ENCODE results near the gene CYTIP. TPM values are rescaled to one million over a fixed set of nuclear protein-coding genes. Genes with fewer than 3 reads are reported as not detected.

The CYTIP gene
- total and polyA plus RNA-seq, 2 of the 13 experiments (the other 11 are each of a cell fraction or from before 2014, with no cell fraction given) = not detected

DNA sequence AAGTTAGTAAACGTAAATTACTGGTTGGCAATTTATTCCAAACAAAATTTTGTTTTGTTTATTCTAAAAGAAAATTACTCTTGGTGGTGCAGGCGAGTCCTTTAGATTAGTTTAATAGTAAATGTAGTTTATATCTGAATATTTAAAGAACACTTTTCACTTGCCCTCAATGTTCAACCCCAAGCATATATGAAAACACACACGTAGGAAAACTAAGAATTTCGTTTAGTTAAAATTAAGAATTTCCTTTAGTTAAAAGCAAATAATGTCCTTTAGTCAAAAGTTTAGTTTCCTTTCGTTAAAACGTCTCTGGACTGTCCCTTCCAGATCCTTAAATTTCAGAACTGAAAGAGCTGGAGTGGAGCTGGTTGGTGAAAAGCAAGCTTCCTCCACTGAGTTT is 19.1 kb upstream of the CYTIP start (continued):
- TF ChIP-seq, protein P1, sequence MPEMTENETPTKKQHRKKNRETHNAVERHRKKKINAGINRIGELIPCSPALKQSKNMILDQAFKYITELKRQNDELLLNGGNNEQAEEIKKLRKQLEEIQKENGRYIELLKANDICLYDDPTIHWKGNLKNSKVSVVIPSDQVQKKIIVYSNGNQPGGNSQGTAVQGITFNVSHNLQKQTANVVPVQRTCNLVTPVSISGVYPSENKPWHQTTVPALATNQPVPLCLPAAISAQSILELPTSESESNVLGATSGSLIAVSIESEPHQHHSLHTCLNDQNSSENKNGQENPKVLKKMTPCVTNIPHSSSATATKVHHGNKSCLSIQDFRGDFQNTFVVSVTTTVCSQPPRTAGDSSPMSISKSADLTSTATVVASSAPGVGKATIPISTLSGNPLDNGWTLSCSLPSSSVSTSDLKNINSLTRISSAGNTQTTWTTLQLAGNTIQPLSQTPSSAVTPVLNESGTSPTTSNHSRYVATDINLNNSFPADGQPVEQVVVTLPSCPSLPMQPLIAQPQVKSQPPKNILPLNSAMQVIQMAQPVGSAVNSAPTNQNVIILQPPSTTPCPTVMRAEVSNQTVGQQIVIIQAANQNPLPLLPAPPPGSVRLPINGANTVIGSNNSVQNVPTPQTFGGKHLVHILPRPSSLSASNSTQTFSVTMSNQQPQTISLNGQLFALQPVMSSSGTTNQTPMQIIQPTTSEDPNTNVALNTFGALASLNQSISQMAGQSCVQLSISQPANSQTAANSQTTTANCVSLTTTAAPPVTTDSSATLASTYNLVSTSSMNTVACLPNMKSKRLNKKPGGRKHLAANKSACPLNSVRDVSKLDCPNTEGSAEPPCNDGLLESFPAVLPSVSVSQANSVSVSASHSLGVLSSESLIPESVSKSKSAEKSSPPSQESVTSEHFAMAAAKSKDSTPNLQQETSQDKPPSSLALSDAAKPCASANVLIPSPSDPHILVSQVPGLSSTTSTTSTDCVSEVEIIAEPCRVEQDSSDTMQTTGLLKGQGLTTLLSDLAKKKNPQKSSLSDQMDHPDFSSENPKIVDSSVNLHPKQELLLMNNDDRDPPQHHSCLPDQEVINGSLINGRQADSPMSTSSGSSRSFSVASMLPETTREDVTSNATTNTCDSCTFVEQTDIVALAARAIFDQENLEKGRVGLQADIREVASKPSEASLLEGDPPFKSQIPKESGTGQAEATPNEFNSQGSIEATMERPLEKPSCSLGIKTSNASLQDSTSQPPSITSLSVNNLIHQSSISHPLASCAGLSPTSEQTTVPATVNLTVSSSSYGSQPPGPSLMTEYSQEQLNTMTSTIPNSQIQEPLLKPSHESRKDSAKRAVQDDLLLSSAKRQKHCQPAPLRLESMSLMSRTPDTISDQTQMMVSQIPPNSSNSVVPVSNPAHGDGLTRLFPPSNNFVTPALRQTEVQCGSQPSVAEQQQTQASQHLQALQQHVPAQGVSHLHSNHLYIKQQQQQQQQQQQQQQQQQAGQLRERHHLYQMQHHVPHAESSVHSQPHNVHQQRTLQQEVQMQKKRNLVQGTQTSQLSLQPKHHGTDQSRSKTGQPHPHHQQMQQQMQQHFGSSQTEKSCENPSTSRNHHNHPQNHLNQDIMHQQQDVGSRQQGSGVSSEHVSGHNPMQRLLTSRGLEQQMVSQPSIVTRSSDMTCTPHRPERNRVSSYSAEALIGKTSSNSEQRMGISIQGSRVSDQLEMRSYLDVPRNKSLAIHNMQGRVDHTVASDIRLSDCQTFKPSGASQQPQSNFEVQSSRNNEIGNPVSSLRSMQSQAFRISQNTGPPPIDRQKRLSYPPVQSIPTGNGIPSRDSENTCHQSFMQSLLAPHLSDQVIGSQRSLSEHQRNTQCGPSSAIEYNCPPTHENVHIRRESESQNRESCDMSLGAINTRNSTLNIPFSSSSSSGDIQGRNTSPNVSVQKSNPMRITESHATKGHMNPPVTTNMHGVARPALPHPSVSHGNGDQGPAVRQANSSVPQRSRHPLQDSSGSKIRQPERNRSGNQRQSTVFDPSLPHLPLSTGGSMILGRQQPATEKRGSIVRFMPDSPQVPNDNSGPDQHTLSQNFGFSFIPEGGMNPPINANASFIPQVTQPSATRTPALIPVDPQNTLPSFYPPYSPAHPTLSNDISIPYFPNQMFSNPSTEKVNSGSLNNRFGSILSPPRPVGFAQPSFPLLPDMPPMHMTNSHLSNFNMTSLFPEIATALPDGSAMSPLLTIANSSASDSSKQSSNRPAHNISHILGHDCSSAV (CRISPR knock-in tag; IDR thresholded peaks at IDR 0.05; ENCODE audit: borderline replicate concordance) = no peak
- TF ChIP-seq ZIK1 (CRISPR knock-in tag; IDR thresholded peaks at IDR 0.05; ENCODE audit: borderline replicate concordance, low read depth) (no peak), ZFAT (CRISPR knock-in tag; conservative IDR thresholded peaks at IDR 0.05) (no peak), ZNF619 (CRISPR knock-in tag; IDR thresholded peaks at IDR 0.05) (no peak)
- TF ChIP-seq, protein P2, sequence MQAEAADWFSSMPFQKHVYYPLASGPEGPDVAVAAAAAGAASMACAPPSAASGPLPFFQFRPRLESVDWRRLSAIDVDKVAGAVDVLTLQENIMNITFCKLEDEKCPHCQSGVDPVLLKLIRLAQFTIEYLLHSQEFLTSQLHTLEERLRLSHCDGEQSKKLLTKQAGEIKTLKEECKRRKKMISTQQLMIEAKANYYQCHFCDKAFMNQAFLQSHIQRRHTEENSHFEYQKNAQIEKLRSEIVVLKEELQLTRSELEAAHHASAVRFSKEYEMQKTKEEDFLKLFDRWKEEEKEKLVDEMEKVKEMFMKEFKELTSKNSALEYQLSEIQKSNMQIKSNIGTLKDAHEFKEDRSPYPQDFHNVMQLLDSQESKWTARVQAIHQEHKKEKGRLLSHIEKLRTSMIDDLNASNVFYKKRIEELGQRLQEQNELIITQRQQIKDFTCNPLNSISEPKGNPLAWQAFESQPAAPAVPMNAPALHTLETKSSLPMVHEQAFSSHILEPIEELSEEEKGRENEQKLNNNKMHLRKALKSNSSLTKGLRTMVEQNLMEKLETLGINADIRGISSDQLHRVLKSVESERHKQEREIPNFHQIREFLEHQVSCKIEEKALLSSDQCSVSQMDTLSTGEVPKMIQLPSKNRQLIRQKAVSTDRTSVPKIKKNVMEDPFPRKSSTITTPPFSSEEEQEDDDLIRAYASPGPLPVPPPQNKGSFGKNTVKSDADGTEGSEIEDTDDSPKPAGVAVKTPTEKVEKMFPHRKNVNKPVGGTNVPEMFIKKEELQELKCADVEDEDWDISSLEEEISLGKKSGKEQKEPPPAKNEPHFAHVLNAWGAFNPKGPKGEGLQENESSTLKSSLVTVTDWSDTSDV (CRISPR knock-in tag; IDR thresholded peaks at IDR 0.05) = no peak
